AG09309 (cell line): ENCODE measurements around the gene ANKIB1.

Experiments
- DNase-seq: peaks from one replicate; pipeline ENCODE4 v3.0.0-alpha.2; 2010; ENCODE audit warnings: low read depth
- H3K4me3 ChIP-seq: 2 replicates; pipeline ENCODE4 v1.5.1; 2011; ENCODE audit warnings: mild to moderate bottlenecking, low read depth, low read length, moderate library complexity; ENCODE audit not compliant: control insufficient read depth
- TF ChIP-seq, protein P1 (sequence below): IDR thresholded peaks from 2 replicates; pipeline ENCODE4 v1.5.1; 2011; ENCODE audit warnings: mild to moderate bottlenecking, low read depth, low read length, inconsistent platforms; ENCODE audit not compliant: insufficient read depth, control insufficient read depth; ENCODE audit errors: missing control alignments

Gene ANKIB1

DNA sequence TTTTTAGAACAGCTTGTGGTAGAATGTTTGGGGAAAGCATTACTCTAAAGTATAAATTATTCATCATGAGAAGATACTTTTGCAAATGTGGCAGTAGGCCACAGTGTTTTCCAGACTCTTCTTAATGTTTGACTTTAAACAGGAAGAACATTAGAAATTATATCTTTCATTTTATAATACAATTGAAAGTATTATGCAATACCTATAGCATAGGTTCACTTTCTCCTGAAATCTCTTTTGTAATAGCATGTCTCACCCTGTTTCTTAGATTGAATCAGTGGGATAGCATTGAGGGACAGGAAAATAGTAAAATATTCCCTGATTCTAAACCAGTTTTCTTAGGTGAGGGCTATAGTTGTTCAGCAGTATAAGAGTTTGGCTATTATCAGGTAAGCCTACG, 23.1 kb downstream of the ANKIB1 start:
- no peak for DNase-seq
- no peak overlapping the region for H3K4me3 ChIP-seq
- TF ChIP-seq, protein P1, sequence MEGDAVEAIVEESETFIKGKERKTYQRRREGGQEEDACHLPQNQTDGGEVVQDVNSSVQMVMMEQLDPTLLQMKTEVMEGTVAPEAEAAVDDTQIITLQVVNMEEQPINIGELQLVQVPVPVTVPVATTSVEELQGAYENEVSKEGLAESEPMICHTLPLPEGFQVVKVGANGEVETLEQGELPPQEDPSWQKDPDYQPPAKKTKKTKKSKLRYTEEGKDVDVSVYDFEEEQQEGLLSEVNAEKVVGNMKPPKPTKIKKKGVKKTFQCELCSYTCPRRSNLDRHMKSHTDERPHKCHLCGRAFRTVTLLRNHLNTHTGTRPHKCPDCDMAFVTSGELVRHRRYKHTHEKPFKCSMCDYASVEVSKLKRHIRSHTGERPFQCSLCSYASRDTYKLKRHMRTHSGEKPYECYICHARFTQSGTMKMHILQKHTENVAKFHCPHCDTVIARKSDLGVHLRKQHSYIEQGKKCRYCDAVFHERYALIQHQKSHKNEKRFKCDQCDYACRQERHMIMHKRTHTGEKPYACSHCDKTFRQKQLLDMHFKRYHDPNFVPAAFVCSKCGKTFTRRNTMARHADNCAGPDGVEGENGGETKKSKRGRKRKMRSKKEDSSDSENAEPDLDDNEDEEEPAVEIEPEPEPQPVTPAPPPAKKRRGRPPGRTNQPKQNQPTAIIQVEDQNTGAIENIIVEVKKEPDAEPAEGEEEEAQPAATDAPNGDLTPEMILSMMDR = no peak

DNA sequence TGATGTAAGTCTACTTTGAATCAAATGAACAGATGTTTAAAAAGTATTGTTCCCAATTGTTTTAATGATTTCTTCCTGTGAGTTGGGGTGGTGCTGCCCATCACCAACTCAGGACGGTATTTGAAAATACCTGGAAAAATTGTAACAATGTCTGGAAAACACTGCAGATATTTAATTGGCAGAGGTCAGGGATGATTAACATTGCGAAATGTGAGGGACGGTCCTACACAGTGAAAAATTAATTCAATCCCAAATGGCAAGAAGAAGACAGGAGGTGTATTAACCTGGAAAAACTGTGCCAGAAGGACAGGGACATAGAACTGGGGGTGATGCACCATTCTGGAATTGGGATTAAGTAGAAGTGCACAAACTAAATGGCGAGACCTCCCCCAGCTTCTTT, 29.6 kb downstream of the ANKIB1 start:
- TF ChIP-seq, protein P1 = no peak
- no peak overlapping the region for H3K4me3 ChIP-seq
- DNase-seq = no peak

DNA sequence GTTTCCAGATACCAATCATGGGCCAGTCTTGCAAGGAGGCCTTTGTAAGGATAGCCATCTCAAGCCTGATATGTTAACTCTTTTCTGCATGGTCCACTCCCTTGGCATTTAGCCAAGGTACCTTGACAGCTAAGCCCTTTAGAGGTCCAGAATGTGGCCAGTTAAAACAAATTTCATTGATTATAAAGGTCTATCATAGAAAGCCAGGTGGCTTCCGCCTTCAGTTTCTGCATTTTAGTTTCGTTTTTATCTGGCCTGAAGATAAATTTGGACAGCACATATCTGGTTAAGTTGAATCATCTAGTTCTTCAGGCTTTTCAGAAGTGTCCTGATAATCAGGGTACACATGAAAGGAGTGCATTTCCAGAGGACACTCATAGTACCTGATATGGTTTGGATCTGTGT, 30.7 kb downstream of the ANKIB1 start:
- no peak for DNase-seq
- H3K4me3 ChIP-seq = no peak overlapping the region
- TF ChIP-seq, protein P1 = no peak

DNA sequence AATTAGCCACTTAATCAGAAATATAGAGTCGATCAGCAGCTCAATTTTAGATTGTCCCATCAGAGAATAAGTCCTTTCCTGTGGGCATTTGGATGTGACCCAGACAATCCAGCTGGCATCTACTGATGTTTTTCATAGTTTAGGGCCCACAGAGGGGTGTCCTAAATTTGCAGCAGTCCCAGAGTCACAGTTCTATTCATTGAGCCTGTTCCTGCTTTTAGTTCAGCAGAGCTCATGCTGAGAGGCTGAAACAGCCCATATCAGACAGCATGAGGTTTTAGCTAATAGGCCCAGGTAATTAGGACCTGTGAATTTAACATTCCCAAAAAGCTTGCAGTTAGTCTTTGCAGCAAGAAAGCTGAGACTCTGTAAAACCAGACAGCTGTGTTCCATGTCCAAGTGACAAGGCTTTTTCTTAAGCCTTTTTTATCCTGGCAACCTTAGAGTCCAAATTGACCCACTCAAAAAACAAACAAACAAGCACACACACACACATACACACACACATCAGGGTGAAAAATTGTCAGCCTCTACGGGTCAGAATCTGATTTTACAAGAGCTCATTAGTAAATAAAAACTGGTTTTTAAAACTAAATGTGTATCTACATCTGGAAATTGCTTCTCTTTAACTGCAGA, 33.7 kb downstream of the ANKIB1 start:
- TF ChIP-seq, protein P1 = no peak
- DNase-seq = no peak
- no peak overlapping the region for H3K4me3 ChIP-seq

DNA sequence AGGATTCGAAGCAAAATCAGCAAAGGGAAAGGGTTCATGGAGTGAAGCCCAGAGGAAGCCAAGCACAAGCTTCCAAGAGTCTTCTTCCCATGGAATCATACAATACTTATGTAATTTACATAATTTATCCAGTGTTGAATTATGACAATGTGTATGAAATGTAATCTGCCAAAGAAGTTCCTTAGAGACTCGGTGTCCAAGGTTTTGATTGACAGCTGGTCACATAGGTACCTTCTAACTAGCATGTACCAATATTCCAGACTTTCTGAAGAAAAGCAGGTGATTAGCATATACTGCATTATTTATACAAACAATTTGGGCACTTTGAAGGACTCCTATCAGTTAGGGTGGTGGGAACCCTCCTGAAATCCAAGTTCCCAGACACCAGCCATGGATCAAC, 35.3 kb downstream of the ANKIB1 start:
- DNase-seq = no peak
- TF ChIP-seq, protein P1 = no peak
- no peak overlapping the region for H3K4me3 ChIP-seq

GRCh38 chr7:92282221-92282814, 36.5 kb downstream of the ANKIB1 start:
- no peak for DNase-seq
- TF ChIP-seq, protein P1 = no peak
- no peak overlapping the region for H3K4me3 ChIP-seq
